Activated T-cell treated with anti-CD3 and anti-CD28 coated beads, Interleukin-2, amount 50 U/mL, for 72 hours (primary cell): Measurements from ENCODE around the gene ANKRD27. TPM values are rescaled to one million over a fixed set of nuclear protein-coding genes. Genes with fewer than 3 reads are reported as not detected.
"Not testable (repeated sequence)": the region's sequence is repeated elsewhere in the genome, so short reads cannot be mapped to it uniquely, and the experiment has no call there.

ENCODE experiments used
- ATAC-seq, 2 donors: fragments of 150-1000 bp; cut with Tn5 transposase; replicated peaks in 1 of 2; 2 replicates each; pipeline ENCODE4 v1.10.0; 2021; ENCODE audit warnings: moderate library complexity in 2 of 2, mild to moderate bottlenecking in 1 of 2
- DNase-seq, 2 donors: peaks; one replicate each; pipeline ENCODE4 v3.0.0; 2021 to 2022; ENCODE audit warnings: mixed read lengths in 1 of 2
- H3K27ac Mint-ChIP-seq: one replicate; pipeline ENCODE4 v1.8.0; 2022; ENCODE audit warnings: mild to moderate bottlenecking, moderate library complexity, mixed read lengths
- H3K27me3 Mint-ChIP-seq: one replicate; pipeline ENCODE4 v1.8.0; 2022; ENCODE audit warnings: low read depth, mixed read lengths
- H3K36me3 Mint-ChIP-seq, 2 donors: one replicate each; pipeline ENCODE4 v1.8.0; 2022; ENCODE audit warnings: mixed read lengths in 2 of 2, mild to moderate bottlenecking in 1 of 2; ENCODE audit not compliant: insufficient read depth in 2 of 2
- H3K4me1 Mint-ChIP-seq: one replicate; pipeline ENCODE4 v1.8.0; 2022; ENCODE audit warnings: low read depth, mixed read lengths
- H3K4me3 Mint-ChIP-seq, 2 donors: one replicate each; pipeline ENCODE4 v1.8.0; 2022; ENCODE audit warnings: mild to moderate bottlenecking in 2 of 2, mixed read lengths in 2 of 2, moderate library complexity in 2 of 2
- H3K9me3 Mint-ChIP-seq, 2 donors: one replicate each; pipeline ENCODE4 v1.8.0; 2022; ENCODE audit warnings: mixed read lengths in 2 of 2
- total RNA-seq, 2 donors: library from RNA; stranded (reverse); gene quantifications; one replicate each; pipeline ENCODE4 v1.2.3, GENCODE V29; 2022

ANKRD27 gene
- total RNA-seq, result 10 to 100 TPM; 34.5 to 43.3 TPM

DNA sequence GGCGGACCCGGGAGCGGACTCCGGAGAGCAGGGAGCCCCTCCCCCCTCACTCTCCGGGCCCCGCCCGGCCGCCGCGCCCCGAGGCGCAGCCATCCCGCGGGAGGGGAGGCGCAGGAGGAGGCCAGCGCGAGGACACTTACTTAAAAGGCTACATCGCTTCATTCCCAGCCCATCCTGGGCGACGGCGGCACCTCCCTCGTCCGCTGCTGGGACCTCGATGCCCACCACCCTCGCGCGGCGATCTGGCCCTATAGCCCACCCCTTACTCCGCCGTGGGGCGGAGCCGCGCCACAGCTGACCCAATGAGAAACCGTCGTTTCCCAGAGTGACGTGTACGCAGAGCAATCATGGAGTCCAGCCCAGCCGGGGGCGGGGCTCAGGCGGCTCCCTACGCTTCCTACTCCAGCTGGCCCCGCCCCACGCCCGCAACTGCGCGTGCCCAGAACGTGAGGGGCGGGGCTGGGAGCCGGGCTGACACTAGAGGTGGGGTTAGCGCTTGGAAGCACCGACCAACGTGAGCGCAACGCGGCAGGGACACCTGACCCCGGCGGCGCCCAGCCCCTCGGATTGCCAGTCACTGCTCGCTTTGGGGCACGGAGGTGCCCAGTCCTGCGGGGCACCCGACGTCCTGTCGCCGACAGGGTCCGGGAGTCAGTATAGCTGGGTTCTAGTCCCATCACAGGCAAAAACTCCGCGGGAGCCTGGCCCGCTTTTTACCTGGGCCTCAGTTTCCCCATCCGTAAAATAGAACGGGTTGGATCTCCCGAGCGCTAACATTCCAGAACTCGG lies at the start of gene ANKRD27:
Gene ANKRD27, minus strand, starts transcription at position 250 of the 789 bp plus-strand sequence. CDS start 16,165 bp downstream, outside the sequence.
- H3K9me3 Mint-ChIP-seq, result no peaks in the 10 kb centered on the region
- peaks cover 2 to 6% of the 10 kb centered on the region in 2 donors for H3K36me3 Mint-ChIP-seq
- peak within 1 kb of the TSS; percentile 41 for H3K27ac Mint-ChIP-seq
- peaks cover 14% of the 10 kb centered on the region for H3K27me3 Mint-ChIP-seq
- ATAC-seq (peak; percentile 95 to 97), DNase-seq (peak; percentile 98 to 99)
- H3K4me3 Mint-ChIP-seq, result peak within 1 kb of the TSS; percentile 95 to 96
- H3K4me1 Mint-ChIP-seq, result peaks cover 39% of the 10 kb centered on the region

DNA sequence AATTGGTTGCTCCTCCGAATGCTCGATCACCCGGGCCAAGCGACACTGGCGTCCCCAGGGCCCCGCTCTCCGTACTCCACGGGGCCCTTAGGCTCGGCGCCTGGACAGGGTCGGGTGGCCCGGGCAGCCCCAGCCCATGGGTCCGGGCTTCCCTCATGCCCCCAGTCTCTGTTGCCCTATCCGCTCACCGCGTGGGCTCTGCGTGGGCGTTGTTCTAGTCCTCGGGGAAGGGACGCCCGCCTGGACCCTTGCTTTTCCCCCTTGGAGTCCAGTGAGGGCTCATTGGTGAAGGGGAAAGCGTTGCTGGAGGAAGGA lies 45.9 kb upstream of the ANKRD27 start:
- Mint-ChIP-seq H3K9me3 (peaks cover 0 to 4% of the 10 kb centered on the region in 2 donors), H3K4me3 (no peak overlapping the region), H3K4me1 (peaks cover 4% of the 10 kb centered on the region), H3K36me3 (peaks cover 0 to 3% of the 10 kb centered on the region in 2 donors), H3K27me3 (no peaks in the 10 kb centered on the region), H3K27ac (no peak overlapping the region)
- DNase-seq (no peak), ATAC-seq (no peak)

GRCh38 chr19:32720216-32720935 lies 45.4 kb upstream of the ANKRD27 start:
- H3K27ac Mint-ChIP-seq, result no peak overlapping the region
- ATAC-seq (no peak), DNase-seq (no peak)
- H3K4me1 Mint-ChIP-seq, result peaks cover 4% of the 10 kb centered on the region
- H3K4me3 Mint-ChIP-seq, result no peak overlapping the region
- H3K27me3 Mint-ChIP-seq, result no peaks in the 10 kb centered on the region
- peaks cover 0 to 5% of the 10 kb centered on the region in 2 donors for H3K36me3 Mint-ChIP-seq
- H3K9me3 Mint-ChIP-seq, result peaks cover 0 to under 1% of the 10 kb centered on the region in 2 donors

DNA sequence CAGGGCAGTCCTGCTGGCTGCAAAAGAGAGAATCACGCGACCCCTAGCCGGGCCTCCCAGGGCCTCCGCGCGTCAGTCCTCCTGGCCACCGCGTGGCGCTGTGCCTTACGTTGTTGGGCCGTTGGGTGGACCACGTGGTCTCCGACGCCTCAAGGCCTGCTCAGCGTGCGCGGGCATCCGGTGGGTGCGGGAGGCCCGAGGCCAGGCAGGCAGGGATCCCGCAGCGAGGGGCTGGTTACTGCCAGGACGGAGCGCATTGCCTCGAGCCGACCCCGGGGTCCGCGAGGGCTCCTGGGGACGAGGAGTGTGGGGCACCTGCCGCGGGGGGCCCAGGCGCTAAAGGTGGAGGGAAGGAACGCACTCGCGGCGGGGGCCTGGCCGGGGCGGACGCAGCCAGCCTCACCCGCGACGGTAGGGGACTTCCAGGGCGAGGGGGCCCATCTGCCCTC lies 44.7 kb upstream of the ANKRD27 start, which contains the start of gene TDRD12:
Gene TDRD12, plus strand, starts transcription at position 157 of the 449 bp plus-strand sequence. CDS start 306 bp downstream, outside the sequence.
- H3K36me3 Mint-ChIP-seq, result peaks cover 0 to 10% of the 10 kb centered on the region in 2 donors
- ATAC-seq, result peak in 1 of 2 donors; percentile 29
- H3K4me3 Mint-ChIP-seq, result no peak within 1 kb of the TSS
- peaks cover 4% of the 10 kb centered on the region for H3K4me1 Mint-ChIP-seq
- H3K27ac Mint-ChIP-seq, result no peak within 1 kb of the TSS
- DNase-seq, result no peak
- no peaks in the 10 kb centered on the region for H3K9me3 Mint-ChIP-seq
- H3K27me3 Mint-ChIP-seq, result no peaks in the 10 kb centered on the region

DNA sequence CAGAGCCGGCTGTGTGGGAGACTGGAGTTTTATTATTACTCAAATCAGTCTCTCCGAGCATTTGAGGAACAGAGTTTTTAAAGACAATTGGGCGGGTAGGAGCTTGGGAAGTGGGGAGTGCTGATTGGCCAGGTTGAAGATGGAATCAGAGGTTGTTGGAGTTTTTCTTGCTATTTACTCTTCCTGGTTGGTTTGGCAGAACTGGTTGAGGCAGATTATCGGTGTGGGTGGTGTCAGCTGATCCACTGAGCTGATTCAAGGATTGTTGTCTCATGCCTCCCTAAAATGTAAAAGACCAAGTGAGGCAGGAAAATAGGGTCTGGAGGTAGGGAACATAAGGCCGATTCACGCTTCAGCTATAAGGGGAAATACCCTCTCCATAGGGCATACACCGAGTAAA lies 43.3 kb upstream of the ANKRD27 start:
- H3K36me3 Mint-ChIP-seq, result peaks cover 0 to 10% of the 10 kb centered on the region in 2 donors
- peaks cover 4% of the 10 kb centered on the region for H3K4me1 Mint-ChIP-seq
- no peaks in the 10 kb centered on the region for H3K9me3 Mint-ChIP-seq
- no peaks in the 10 kb centered on the region for H3K27me3 Mint-ChIP-seq
- ATAC-seq (no peak), DNase-seq (no peak)
- H3K27ac Mint-ChIP-seq, result no peak overlapping the region
- no peak overlapping the region for H3K4me3 Mint-ChIP-seq

DNA sequence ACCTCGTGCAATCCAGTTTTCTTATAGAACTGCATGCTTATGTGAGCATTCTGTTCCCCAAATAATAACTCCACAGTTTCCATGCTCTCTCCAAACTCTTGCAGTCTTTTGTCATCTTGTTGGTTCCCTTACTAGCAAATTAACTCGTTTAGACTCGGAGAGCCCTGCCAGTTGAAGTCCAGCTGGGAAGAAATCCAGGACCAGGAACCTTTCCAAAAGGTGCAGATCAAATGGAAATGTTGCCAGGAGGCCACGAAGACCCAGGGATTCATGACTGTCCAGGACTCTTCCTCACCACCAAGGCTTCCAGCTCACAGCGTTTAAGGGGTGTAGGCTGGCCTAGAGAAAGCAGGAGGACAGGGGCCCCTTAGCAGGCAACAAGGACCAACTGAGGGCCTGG lies 42.5 kb upstream of the ANKRD27 start:
- peaks cover 0 to 13% of the 10 kb centered on the region in 2 donors for H3K36me3 Mint-ChIP-seq
- no peaks in the 10 kb centered on the region for H3K9me3 Mint-ChIP-seq
- no peaks in the 10 kb centered on the region for H3K27me3 Mint-ChIP-seq
- no peak overlapping the region for H3K4me3 Mint-ChIP-seq
- H3K27ac Mint-ChIP-seq, result no peak overlapping the region
- ATAC-seq, result no peak
- peaks cover 4% of the 10 kb centered on the region for H3K4me1 Mint-ChIP-seq
- DNase-seq, result no peak

DNA sequence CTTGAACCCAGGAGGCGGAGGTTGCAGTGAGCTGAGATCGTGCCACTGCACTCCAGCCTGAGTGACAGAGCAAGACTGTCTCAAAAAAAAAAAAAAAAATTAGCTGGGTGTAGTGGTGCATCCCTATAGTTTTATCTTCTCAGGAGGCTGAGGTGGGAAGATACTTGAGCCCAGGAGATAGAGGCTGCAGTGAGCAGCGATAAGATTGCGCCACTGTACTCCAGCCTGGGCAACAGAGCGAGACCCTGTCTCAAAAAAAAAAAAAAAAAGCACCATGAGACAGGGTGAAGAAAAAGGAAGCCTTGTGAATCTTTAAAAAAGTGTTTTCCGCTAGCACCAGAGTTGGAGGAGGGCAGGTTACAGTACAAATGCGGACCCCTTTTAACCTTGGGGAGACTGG lies 41.2 kb upstream of the ANKRD27 start:
- not testable (repeated sequence) for H3K4me3 Mint-ChIP-seq, H3K27ac Mint-ChIP-seq, H3K4me1 Mint-ChIP-seq, H3K27me3 Mint-ChIP-seq, DNase-seq, H3K9me3 Mint-ChIP-seq, ATAC-seq
- H3K36me3 Mint-ChIP-seq, result peaks cover 0 to 15% of the 10 kb centered on the region in 2 donors

- Mint-ChIP-seq H3K36me3 (peaks cover 5 to 35% of the 10 kb centered on the region in 2 donors), H3K4me1 (peaks cover 12% of the 10 kb centered on the region), H3K27ac (no peak overlapping the region), H3K4me3 (no peak overlapping the region), H3K9me3 (no peaks in the 10 kb centered on the region), H3K27me3 (no peaks in the 10 kb centered on the region)
- DNase-seq, result no peak
- ATAC-seq, result no peak
Observed at GRCh38 chr19:32711747-32712146, 36.8 kb upstream of the ANKRD27 start.

DNA sequence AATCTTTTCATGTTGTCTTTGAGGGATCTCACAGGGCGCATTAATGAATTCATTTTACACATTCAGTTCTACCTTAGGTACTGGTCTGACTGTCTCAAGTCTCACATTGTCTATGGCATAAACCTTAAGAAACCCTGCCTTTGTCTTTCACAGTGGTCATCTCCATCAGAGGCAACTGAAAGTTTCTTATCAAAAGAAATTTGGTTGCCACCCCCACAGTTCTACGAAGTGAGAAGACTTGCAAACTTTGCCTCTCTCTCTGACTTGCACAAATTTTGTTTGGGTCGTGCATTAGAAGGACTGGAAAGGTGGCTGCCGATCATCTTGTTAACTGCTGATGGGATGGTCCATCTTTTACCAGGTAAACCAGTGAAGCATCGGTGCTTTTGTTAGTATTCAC lies 34.1 kb upstream of the ANKRD27 start:
- Mint-ChIP-seq H3K27ac (peak overlapping the region; percentile 88), H3K36me3 (peaks cover 8 to 40% of the 10 kb centered on the region in 2 donors), H3K9me3 (peaks cover 3% of the 10 kb centered on the region in 2 donors), H3K27me3 (no peaks in the 10 kb centered on the region), H3K4me3 (peak overlapping the region in 1 of 2 donors; percentile 10), H3K4me1 (peaks cover 12% of the 10 kb centered on the region)
- DNase-seq, result no peak
- ATAC-seq, result peak; percentile 29 to 31

GRCh38 chr19:32708457-32708856 lies 33.5 kb upstream of the ANKRD27 start:
- H3K27me3 Mint-ChIP-seq, result no peaks in the 10 kb centered on the region
- peak; percentile 46 to 50 for DNase-seq
- ATAC-seq, result peak; percentile 92 to 98
- H3K4me1 Mint-ChIP-seq, result peaks cover 12% of the 10 kb centered on the region
- peak overlapping the region; percentile 88 for H3K27ac Mint-ChIP-seq
- H3K4me3 Mint-ChIP-seq, result peak overlapping the region; percentile 32 to 37
- peaks cover 11 to 45% of the 10 kb centered on the region in 2 donors for H3K36me3 Mint-ChIP-seq
- peaks cover 3% of the 10 kb centered on the region in 2 donors for H3K9me3 Mint-ChIP-seq

GRCh38 chr19:32704006-32704405 lies 29.0 kb upstream of the ANKRD27 start:
- not testable (repeated sequence) for DNase-seq, ATAC-seq, H3K9me3 Mint-ChIP-seq, H3K27ac Mint-ChIP-seq, H3K27me3 Mint-ChIP-seq, H3K4me3 Mint-ChIP-seq
- Mint-ChIP-seq H3K36me3 (peaks cover 16 to 64% of the 10 kb centered on the region in 2 donors), H3K4me1 (peaks cover 11% of the 10 kb centered on the region)

- no peak for ATAC-seq
- no peak overlapping the region for H3K4me3 Mint-ChIP-seq
- DNase-seq, result no peak
- peaks cover 7% of the 10 kb centered on the region for H3K4me1 Mint-ChIP-seq
- no peak overlapping the region for H3K27ac Mint-ChIP-seq
- peaks cover 21 to 70% of the 10 kb centered on the region in 2 donors for H3K36me3 Mint-ChIP-seq
- no peaks in the 10 kb centered on the region for H3K27me3 Mint-ChIP-seq
- peaks cover 3 to 5% of the 10 kb centered on the region in 2 donors for H3K9me3 Mint-ChIP-seq
Observed at GRCh38 chr19:32702010-32702409, 27.0 kb upstream of the ANKRD27 start.

DNA sequence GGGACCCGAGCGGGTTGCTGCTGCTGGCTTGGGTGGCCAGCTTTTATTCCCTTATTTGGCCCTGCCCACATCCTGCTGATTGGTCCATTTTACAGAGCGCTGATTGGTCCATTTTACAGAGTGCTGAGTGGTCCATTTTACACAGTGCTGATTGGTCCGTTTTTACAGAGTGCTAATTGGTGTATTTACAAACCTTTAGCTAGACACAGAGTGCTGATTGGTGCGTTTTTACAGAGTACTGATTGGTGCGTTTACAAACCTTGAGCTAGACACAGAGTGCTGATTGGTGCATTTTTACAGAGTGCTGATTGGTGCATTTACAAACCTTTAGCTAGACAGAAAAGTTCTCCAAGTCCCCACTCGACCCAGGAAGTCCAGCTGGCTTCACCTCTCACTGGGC lies 25.1 kb upstream of the ANKRD27 start:
- H3K27ac Mint-ChIP-seq, DNase-seq, H3K27me3 Mint-ChIP-seq, H3K9me3 Mint-ChIP-seq, H3K4me3 Mint-ChIP-seq, ATAC-seq: not testable (repeated sequence)
- Mint-ChIP-seq H3K4me1 (peaks cover 22% of the 10 kb centered on the region), H3K36me3 (peaks cover 25 to 74% of the 10 kb centered on the region in 2 donors)
